ENCODE results near the gene ARAP3.

The ARAP3 gene

GRCh38 chr5:141630570-141631140 lies 51.4 kb downstream of the ARAP3 start:
- Histone ChIP-seq H3K9ac (ENCODE audit: low read depth, low read length) (no peak overlapping the region), H3K4me3 (ENCODE audit: low read length) (no peak overlapping the region), H3K36me3 (ENCODE audit: insufficient read depth, low read length) (peaks cover 74% of the 10 kb centered on the region), H3K9me3 (ENCODE audit: insufficient read depth, low read depth, low read length) (no peaks in the 10 kb centered on the region), H3K27ac (ENCODE audit: low read depth, low read length) (no peak overlapping the region), H3K27me3 (ENCODE audit: insufficient read depth, low read length) (no peaks in the 10 kb centered on the region), H3K4me1 (ENCODE audit: insufficient read depth, low read length) (no peaks in the 10 kb centered on the region; the same call in 1 of the 2 replicates)
- 98% methylated on average over 4 of the region's 5 CpGs for WGBS

GRCh38 chr5:141628175-141628788 lies 53.7 kb downstream of the ARAP3 start:
- H3K27me3 ChIP-seq (ENCODE audit: insufficient read depth, low read length), result no peaks in the 10 kb centered on the region
- WGBS, result 97% methylated on average over 6 of the region's 6 CpGs
- H3K27ac ChIP-seq (ENCODE audit: low read depth, low read length), result no peak overlapping the region
- peaks cover 8% of the 10 kb centered on the region for H3K4me1 ChIP-seq (ENCODE audit: insufficient read depth, low read length)
- H3K9ac ChIP-seq (ENCODE audit: low read depth, low read length), result no peak overlapping the region
- no peak overlapping the region for H3K4me3 ChIP-seq (ENCODE audit: low read length)
- peaks cover 92% of the 10 kb centered on the region for H3K36me3 ChIP-seq (ENCODE audit: insufficient read depth, low read length)
- H3K9me3 ChIP-seq (ENCODE audit: insufficient read depth, low read depth, low read length), result no peaks in the 10 kb centered on the region

GRCh38 chr5:141623611-141624010 lies 58.4 kb downstream of the ARAP3 start:
- Histone ChIP-seq H3K9me3 (ENCODE audit: insufficient read depth, low read depth, low read length) (no peaks in the 10 kb centered on the region), H3K27me3 (ENCODE audit: insufficient read depth, low read length) (no peaks in the 10 kb centered on the region), H3K4me3 (ENCODE audit: low read length) (no peak overlapping the region), H3K4me1 (ENCODE audit: insufficient read depth, low read length) (peaks cover 11% of the 10 kb centered on the region), H3K27ac (ENCODE audit: low read depth, low read length) (peak overlapping the region; percentile 58; the same call in 1 of the 2 replicates), H3K9ac (ENCODE audit: low read depth, low read length) (0 out of 2 replicates have a peak overlapping the region, but pooled peaks have one; percentile 41), H3K36me3 (ENCODE audit: insufficient read depth, low read length) (peaks cover 85% of the 10 kb centered on the region)
- whole genome bisulfite sequencing, result 81% methylated on average over 5 of the region's 5 CpGs

- peaks cover 81% of the 10 kb centered on the region for H3K36me3 ChIP-seq (ENCODE audit: insufficient read depth, low read length)
- 0 out of 2 replicates have a peak overlapping the region, but pooled peaks have one; percentile 41 for H3K9ac ChIP-seq (ENCODE audit: low read depth, low read length)
- no peak overlapping the region for H3K4me3 ChIP-seq (ENCODE audit: low read length)
- H3K27me3 ChIP-seq (ENCODE audit: insufficient read depth, low read length), result no peaks in the 10 kb centered on the region
- peaks cover 11% of the 10 kb centered on the region for H3K4me1 ChIP-seq (ENCODE audit: insufficient read depth, low read length)
- H3K9me3 ChIP-seq (ENCODE audit: insufficient read depth, low read depth, low read length), result no peaks in the 10 kb centered on the region
- H3K27ac ChIP-seq (ENCODE audit: low read depth, low read length), result peak overlapping the region; percentile 58; the same call in 1 of the 2 replicates
These were observed 58.8 kb downstream of the ARAP3 start for GRCh38 chr5:141623186-141623585.

- H3K9ac ChIP-seq (ENCODE audit: low read depth, low read length), result peak within 1 kb of the TSS; percentile 91
- H3K27me3 ChIP-seq (ENCODE audit: insufficient read depth, low read length), result no peaks in the 10 kb centered on the region
- H3K4me1 ChIP-seq (ENCODE audit: insufficient read depth, low read length), result peaks cover 39% of the 10 kb centered on the region
- peak within 1 kb of the TSS; percentile 88 for H3K27ac ChIP-seq (ENCODE audit: low read depth, low read length)
- WGBS, result 4% methylated on average over 70 of the region's 70 CpGs
- peak within 1 kb of the TSS; percentile 84 for H3K4me3 ChIP-seq (ENCODE audit: low read length)
- peaks cover 41% of the 10 kb centered on the region for H3K36me3 ChIP-seq (ENCODE audit: insufficient read depth, low read length)
- no peaks in the 10 kb centered on the region for H3K9me3 ChIP-seq (ENCODE audit: insufficient read depth, low read depth, low read length)
These were observed 63.1 kb downstream of the ARAP3 start, which contains the start of gene DIAPH1 for GRCh38 chr5:141618804-141619554. Gene DIAPH1, minus strand, starts transcription at chr5:141619000. Its CDS starts 86 bp downstream, at chr5:141618914.

GRCh38 chr5:141618030-141618803 lies 63.8 kb downstream of the ARAP3 start:
- Histone ChIP-seq H3K9me3 (ENCODE audit: insufficient read depth, low read depth, low read length) (no peaks in the 10 kb centered on the region), H3K4me1 (ENCODE audit: insufficient read depth, low read length) (peaks cover 39% of the 10 kb centered on the region), H3K9ac (ENCODE audit: low read depth, low read length) (peak overlapping the region; percentile 91), H3K27me3 (ENCODE audit: insufficient read depth, low read length) (no peaks in the 10 kb centered on the region), H3K4me3 (ENCODE audit: low read length) (peak overlapping the region; percentile 84), H3K36me3 (ENCODE audit: insufficient read depth, low read length) (peaks cover 34% of the 10 kb centered on the region), H3K27ac (ENCODE audit: low read depth, low read length) (peak overlapping the region; percentile 88)
- under 1% methylated on average over 36 of the region's 36 CpGs for WGBS

- 6% methylated on average over 5 of the region's 9 CpGs for WGBS
- H3K4me3 ChIP-seq (ENCODE audit: low read length), result peak overlapping the region; percentile 84
- H3K27me3 ChIP-seq (ENCODE audit: insufficient read depth, low read length), result no peaks in the 10 kb centered on the region
- H3K27ac ChIP-seq (ENCODE audit: low read depth, low read length), result peak overlapping the region; percentile 88
- H3K9ac ChIP-seq (ENCODE audit: low read depth, low read length), result peak overlapping the region; percentile 91
- H3K36me3 ChIP-seq (ENCODE audit: insufficient read depth, low read length), result peaks cover 29% of the 10 kb centered on the region
- no peaks in the 10 kb centered on the region for H3K9me3 ChIP-seq (ENCODE audit: insufficient read depth, low read depth, low read length)
- peaks cover 39% of the 10 kb centered on the region for H3K4me1 ChIP-seq (ENCODE audit: insufficient read depth, low read length)
These were observed 64.4 kb downstream of the ARAP3 start for GRCh38 chr5:141617682-141618029.

GRCh38 chr5:141617128-141617527 lies 64.9 kb downstream of the ARAP3 start:
- Histone ChIP-seq H3K9ac (ENCODE audit: low read depth, low read length) (no peak overlapping the region), H3K36me3 (ENCODE audit: insufficient read depth, low read length) (peaks cover 25% of the 10 kb centered on the region), H3K9me3 (ENCODE audit: insufficient read depth, low read depth, low read length) (no peaks in the 10 kb centered on the region), H3K27ac (ENCODE audit: low read depth, low read length) (no peak overlapping the region), H3K27me3 (ENCODE audit: insufficient read depth, low read length) (no peaks in the 10 kb centered on the region), H3K4me3 (ENCODE audit: low read length) (peak overlapping the region; percentile 84), H3K4me1 (ENCODE audit: insufficient read depth, low read length) (peaks cover 44% of the 10 kb centered on the region)
- 100% methylated on average over 1 of the region's 2 CpGs for WGBS

- peak overlapping the region; percentile 84; the same call in 1 of the 2 replicates for H3K4me3 ChIP-seq (ENCODE audit: low read length)
- 91% methylated on average over 9 of the region's 9 CpGs for WGBS
- H3K9me3 ChIP-seq (ENCODE audit: insufficient read depth, low read depth, low read length), result no peaks in the 10 kb centered on the region
- H3K36me3 ChIP-seq (ENCODE audit: insufficient read depth, low read length), result peaks cover 15% of the 10 kb centered on the region
- H3K27me3 ChIP-seq (ENCODE audit: insufficient read depth, low read length), result no peaks in the 10 kb centered on the region
- no peak overlapping the region for H3K9ac ChIP-seq (ENCODE audit: low read depth, low read length)
- H3K27ac ChIP-seq (ENCODE audit: low read depth, low read length), result no peak overlapping the region
- peaks cover 46% of the 10 kb centered on the region for H3K4me1 ChIP-seq (ENCODE audit: insufficient read depth, low read length)
These were observed 65.9 kb downstream of the ARAP3 start for GRCh38 chr5:141615991-141616720.

- H3K27ac ChIP-seq (ENCODE audit: low read depth, low read length), result no peak overlapping the region
- no peaks in the 10 kb centered on the region for H3K9me3 ChIP-seq (ENCODE audit: insufficient read depth, low read depth, low read length)
- H3K4me1 ChIP-seq (ENCODE audit: insufficient read depth, low read length), result peaks cover 49% of the 10 kb centered on the region
- H3K36me3 ChIP-seq (ENCODE audit: insufficient read depth, low read length), result no peaks in the 10 kb centered on the region; the same call in 1 of the 2 replicates
- no peak overlapping the region for H3K9ac ChIP-seq (ENCODE audit: low read depth, low read length)
- no peak overlapping the region for H3K4me3 ChIP-seq (ENCODE audit: low read length)
- no peaks in the 10 kb centered on the region for H3K27me3 ChIP-seq (ENCODE audit: insufficient read depth, low read length)
These were observed 68.7 kb downstream of the ARAP3 start for GRCh38 chr5:141613344-141613743.
